ENCODE measurements around the gene HMCES.

HMCES gene

DNA sequence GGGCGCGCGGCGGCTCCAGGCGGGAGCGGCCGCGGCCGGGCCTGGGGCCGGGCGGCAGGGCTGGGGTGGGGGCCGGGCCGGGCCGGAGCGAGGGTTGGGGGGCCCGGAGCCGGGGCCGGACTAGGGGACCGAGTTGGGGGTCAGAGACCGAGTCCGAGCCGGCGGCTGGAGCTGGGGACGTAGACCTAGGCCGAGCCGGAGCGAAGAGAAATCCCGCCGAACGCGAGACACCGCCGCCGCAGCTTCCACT is 37.3 kb downstream of the HMCES start:
- FAIRE-seq (no peak), DNase-seq (ENCODE audit: insufficient read length, low spot score) (no peak)
- 0 out of 2 replicates have a peak, but pooled peaks have one; percentile 99 for TF ChIP-seq POLR2AphosphoS5 (IDR thresholded peaks at IDR 0.05; ENCODE audit: low read depth, low read length)
- no peak for TF ChIP-seq TAF1 (IDR thresholded peaks at IDR 0.05; ENCODE audit: low read depth, low read length)
- TF ChIP-seq PAX5 (IDR thresholded peaks at IDR 0.05; ENCODE audit: insufficient read depth, low read length, severe bottlenecking): peak; percentile 1
- peak; percentile 99; the same call in 1 of the 2 replicates for TF ChIP-seq POLR2A (IDR thresholded peaks at IDR 0.05; ENCODE audit: low read depth, low read length)
- no peak for TF ChIP-seq POU2F2 (IDR thresholded peaks at IDR 0.05; ENCODE audit: low read depth, low read length)

DNA sequence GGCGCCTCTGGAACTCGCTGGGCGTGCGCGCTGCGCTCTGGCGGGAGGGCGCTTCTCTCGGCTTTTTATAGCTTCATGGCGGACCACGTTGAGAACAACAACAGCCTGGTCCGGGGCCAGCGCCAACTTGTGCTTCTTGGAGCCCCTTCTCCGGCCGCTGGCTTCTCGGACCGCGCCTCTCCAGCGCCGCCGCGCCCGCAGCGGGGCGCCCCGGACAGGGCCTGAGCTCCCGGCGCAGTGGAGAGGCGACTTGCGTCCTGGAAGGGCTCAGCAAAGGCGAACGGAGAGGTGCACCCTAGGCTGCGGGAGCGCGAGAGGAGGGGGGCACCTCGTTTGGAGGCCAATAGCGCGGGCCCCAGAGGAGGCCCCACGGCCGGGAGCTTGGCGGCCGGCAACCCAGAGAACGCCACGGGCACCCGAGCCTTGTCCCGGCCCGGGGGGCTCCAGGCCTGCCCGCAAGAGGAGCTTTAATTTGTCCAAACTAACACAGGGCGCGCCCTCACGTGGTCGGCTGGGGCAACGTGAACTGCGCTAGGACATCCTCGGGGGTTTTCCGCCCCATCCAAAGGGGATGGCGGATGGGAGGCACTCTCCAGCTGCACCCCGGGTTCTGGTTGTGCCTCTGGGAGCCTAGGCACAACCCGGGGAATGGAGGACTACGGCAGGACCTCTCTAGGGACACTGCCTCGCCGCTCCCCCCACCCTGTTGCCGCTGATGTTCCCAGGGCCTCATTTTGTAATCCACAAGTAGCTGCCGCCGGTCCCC is 37.8 kb downstream of the HMCES start:
- TF ChIP-seq POLR2AphosphoS5 (IDR thresholded peaks at IDR 0.05; ENCODE audit: low read depth, low read length): no peak; the same call in none of the 2 replicates
- TF ChIP-seq SPI1 (IDR thresholded peaks at IDR 0.05; ENCODE audit: low read depth, low read length): no peak
- TF ChIP-seq POU2F2 (IDR thresholded peaks at IDR 0.05; ENCODE audit: low read depth, low read length): peak; percentile 97
- TF ChIP-seq TAF1 (IDR thresholded peaks at IDR 0.05; ENCODE audit: low read depth, low read length): peak; percentile 90
- DNase-seq (ENCODE audit: insufficient read length, low spot score) (peak; percentile 80), FAIRE-seq (peak; percentile 80)

DNA sequence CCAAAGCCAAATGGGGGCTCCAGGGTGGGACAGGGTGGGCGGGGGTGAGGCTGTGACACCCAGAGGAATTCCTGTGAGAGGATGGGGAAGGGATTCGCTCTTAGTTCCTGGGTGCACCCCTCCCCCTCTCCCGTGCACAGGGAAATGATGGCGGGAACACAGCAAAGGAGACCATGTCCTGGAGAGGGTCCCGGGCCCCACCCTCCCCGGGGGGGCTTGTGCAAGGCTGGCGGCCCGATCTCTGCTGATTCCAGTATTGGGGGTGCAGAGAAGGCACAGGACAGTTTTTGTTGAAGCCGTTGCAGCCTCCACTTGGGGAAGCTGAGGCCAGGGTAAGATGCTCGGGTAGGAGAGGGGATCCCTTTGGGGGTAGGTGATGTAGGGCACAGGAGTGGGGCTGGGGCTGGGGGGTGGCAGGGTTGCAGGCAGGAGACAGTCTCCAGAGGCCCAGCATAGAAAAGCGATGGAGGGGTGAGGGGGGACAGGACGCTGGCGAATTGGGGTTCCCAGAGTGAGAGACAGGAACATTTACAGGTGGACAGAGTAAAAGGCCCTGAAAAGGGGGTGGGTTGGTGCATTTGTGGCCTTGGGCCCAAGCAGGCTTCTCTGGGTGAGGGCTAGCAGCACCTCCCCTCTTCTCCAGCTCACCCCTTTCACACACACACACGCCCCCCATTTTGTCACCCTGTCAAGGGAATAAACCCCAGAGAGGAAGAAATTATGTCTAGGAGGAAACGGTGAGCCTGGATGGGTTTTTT is 38.5 kb downstream of the HMCES start:
- FAIRE-seq: no peak
- DNase-seq (ENCODE audit: insufficient read length, low spot score): no peak
- TF ChIP-seq SPI1 (IDR thresholded peaks at IDR 0.05; ENCODE audit: low read depth, low read length) (no peak), POLR2A (IDR thresholded peaks at IDR 0.05; ENCODE audit: low read depth, low read length) (no peak), PAX5 (IDR thresholded peaks at IDR 0.05; ENCODE audit: insufficient read depth, low read length, severe bottlenecking) (no peak), TAF1 (IDR thresholded peaks at IDR 0.05; ENCODE audit: low read depth, low read length) (no peak), POLR2AphosphoS5 (IDR thresholded peaks at IDR 0.05; ENCODE audit: low read depth, low read length) (no peak), POU2F2 (IDR thresholded peaks at IDR 0.05; ENCODE audit: low read depth, low read length) (no peak)

DNA sequence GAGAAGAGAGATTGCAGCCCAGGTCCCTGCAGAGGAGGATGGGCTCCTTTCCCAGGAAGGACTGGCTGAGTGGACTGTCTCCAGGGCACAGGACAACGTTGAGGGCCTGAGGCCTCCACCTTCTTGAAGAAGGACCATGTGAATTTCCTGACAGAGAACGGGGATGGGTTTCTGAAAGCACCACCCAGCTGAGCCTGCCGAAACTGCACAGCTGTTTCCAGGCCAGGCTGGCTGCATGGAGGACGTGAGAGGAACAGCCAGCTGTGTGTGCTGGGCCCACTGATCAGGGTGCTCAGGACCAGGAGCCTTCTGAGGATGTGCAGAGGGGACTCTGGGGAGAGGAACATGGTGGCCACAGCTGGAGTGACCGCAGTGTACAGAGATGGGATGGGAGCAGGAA is 39.2 kb downstream of the HMCES start:
- TF ChIP-seq TAF1 (IDR thresholded peaks at IDR 0.05; ENCODE audit: low read depth, low read length): no peak
- no peak for TF ChIP-seq POLR2AphosphoS5 (IDR thresholded peaks at IDR 0.05; ENCODE audit: low read depth, low read length)
- no peak for TF ChIP-seq POU2F2 (IDR thresholded peaks at IDR 0.05; ENCODE audit: low read depth, low read length)
- no peak for TF ChIP-seq SPI1 (IDR thresholded peaks at IDR 0.05; ENCODE audit: low read depth, low read length)
- no peak for TF ChIP-seq PAX5 (IDR thresholded peaks at IDR 0.05; ENCODE audit: insufficient read depth, low read length, severe bottlenecking)
- TF ChIP-seq POLR2A (IDR thresholded peaks at IDR 0.05; ENCODE audit: low read depth, low read length): no peak
- FAIRE-seq: peak; percentile 57
- DNase-seq (ENCODE audit: insufficient read length, low spot score): no peak

DNA sequence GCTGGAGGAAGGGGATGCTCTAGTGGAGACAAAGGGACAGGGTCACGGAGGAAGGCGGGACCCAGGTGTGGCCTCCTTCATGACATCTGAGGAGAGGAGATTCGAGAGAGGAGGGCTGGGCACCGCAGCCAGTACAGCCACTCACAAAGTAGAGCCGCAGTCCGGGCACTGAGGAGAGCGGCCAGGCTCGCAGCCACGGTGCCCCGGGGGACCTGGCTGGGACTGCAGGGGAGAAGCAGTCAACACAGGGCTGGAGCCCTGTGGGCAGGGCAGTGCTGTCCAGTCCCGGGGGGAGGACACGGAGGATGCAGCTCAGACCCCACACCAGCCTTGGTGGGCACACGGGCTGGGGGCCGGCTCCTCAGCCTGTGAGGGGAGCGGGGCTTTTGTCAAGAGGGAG is 40.3 kb downstream of the HMCES start:
- TF ChIP-seq POLR2A (IDR thresholded peaks at IDR 0.05; ENCODE audit: low read depth, low read length): no peak
- no peak for TF ChIP-seq POU2F2 (IDR thresholded peaks at IDR 0.05; ENCODE audit: low read depth, low read length)
- no peak for TF ChIP-seq SPI1 (IDR thresholded peaks at IDR 0.05; ENCODE audit: low read depth, low read length)
- no peak for TF ChIP-seq TAF1 (IDR thresholded peaks at IDR 0.05; ENCODE audit: low read depth, low read length)
- no peak for TF ChIP-seq PAX5 (IDR thresholded peaks at IDR 0.05; ENCODE audit: insufficient read depth, low read length, severe bottlenecking)
- no peak for TF ChIP-seq POLR2AphosphoS5 (IDR thresholded peaks at IDR 0.05; ENCODE audit: low read depth, low read length)
- no peak for DNase-seq (ENCODE audit: insufficient read length, low spot score)
- no peak for FAIRE-seq

DNA sequence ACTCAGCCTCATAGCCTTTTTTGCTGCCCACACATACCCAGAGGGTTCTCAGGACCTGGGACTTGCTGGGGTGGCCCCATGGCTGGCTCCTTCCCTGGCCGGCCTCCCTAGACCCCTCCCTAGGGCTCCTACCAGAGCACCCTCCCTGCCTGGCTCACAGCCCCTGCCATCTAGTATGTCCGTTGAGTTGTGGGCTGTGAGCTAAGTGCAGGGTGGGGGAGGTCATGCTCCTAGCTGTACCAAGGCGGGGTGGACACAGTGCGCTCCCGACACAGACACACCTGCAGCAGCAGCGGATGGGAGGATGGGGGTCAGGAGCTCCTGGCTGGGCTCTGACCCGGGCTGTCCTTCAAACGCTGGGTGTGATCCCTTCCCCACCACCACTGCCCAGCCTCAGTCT is 41.6 kb downstream of the HMCES start:
- no peak for FAIRE-seq
- no peak for DNase-seq (ENCODE audit: insufficient read length, low spot score)
- no peak for TF ChIP-seq POLR2A (IDR thresholded peaks at IDR 0.05; ENCODE audit: low read depth, low read length)

DNA sequence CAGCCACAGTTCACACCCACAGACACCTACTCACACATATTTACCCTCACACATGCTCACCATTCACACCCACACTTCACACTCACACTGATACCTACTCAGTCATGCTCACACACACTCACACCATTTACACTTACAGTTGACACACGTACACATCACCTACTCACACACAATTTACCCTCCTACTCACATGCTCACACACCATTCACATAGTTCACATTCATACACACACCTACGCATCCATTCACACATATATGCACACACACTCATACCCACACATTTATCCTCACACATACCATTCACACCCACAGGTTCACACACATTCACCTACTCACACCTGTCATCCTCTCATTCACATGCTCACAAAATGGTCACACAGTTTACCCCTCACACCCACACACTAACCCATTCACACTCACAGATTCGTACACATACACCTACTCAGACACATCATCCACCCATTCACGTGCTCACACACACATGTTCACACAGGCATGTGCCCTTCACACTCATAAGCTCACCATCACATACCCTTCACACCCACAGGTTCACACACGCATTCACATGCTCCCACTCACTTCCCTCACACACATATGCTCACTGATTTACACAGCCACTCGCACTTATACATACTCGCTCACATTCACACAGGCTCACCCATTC is 42.3 kb downstream of the HMCES start:
- no peak for FAIRE-seq
- TF ChIP-seq SPI1 (IDR thresholded peaks at IDR 0.05; ENCODE audit: low read depth, low read length) (no peak), POLR2A (IDR thresholded peaks at IDR 0.05; ENCODE audit: low read depth, low read length) (no peak), POLR2AphosphoS5 (IDR thresholded peaks at IDR 0.05; ENCODE audit: low read depth, low read length) (no peak), PAX5 (IDR thresholded peaks at IDR 0.05; ENCODE audit: insufficient read depth, low read length, severe bottlenecking) (no peak), TAF1 (IDR thresholded peaks at IDR 0.05; ENCODE audit: low read depth, low read length) (no peak), POU2F2 (IDR thresholded peaks at IDR 0.05; ENCODE audit: low read depth, low read length) (no peak)
- DNase-seq (ENCODE audit: insufficient read length, low spot score): no peak

DNA sequence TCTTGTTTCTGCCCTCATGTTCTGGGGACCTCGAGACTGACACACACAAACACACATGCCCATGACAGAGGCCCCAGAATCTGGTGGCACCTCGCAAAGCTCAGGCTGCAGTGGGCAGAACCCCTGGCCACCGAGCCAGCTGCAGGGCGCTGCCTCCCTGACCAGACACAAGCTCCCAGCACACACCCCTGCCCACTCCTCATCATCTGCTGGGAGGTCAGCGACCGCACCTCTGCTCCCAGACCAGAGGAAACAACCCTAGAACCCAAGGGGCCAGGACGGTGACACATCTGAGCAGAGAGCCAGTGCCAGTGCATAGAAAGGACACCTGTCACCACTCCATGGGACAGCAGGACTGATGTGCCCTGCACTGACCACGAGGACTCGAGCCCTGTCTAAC is 43.2 kb downstream of the HMCES start:
- no peak for TF ChIP-seq POU2F2 (IDR thresholded peaks at IDR 0.05; ENCODE audit: low read depth, low read length)
- no peak for TF ChIP-seq SPI1 (IDR thresholded peaks at IDR 0.05; ENCODE audit: low read depth, low read length)
- no peak for TF ChIP-seq POLR2A (IDR thresholded peaks at IDR 0.05; ENCODE audit: low read depth, low read length)
- no peak for DNase-seq (ENCODE audit: insufficient read length, low spot score)
- FAIRE-seq: no peak

DNA sequence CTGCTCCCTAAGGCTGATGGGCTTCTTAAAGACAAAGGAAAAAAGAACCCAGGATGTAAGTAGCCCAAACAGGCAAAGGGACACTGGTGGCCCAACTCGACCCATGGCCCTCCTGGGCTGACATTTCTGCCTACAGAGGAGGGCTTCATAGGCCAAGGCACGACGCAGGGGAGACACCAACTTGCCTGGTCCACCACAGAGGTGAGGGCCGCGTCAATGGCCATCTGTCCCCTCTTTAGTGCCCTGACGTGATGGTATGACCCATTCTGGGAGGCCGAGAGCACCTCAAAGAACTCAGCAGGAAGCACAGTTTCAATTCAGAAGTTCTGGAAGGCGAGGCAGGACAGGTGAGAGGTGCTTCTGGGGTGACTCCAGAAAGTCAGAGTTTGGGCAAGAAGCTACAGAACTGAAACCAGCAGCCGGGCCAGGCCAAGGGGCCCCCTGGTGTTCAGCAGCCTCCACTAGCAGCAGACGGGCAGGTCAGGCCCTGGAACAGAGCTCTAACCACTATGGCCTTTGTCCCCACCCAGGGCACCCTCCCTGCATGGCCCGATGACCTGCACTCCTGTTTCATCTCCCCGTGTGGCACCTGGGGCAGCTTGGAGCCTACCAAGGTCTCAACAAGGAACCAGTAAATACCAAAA is 45.1 kb downstream of the HMCES start:
- peak; percentile 77 for DNase-seq (ENCODE audit: insufficient read length, low spot score)
- FAIRE-seq: peak; percentile 50

More for the DNA sequence above, 45.1 kb downstream of the HMCES start:
- TF ChIP-seq POLR2AphosphoS5 (IDR thresholded peaks at IDR 0.05; ENCODE audit: low read depth, low read length) (no peak), POLR2A (IDR thresholded peaks at IDR 0.05; ENCODE audit: low read depth, low read length) (no peak), SPI1 (IDR thresholded peaks at IDR 0.05; ENCODE audit: low read depth, low read length) (0 out of 2 replicates have a peak, but pooled peaks have one; percentile 25), TAF1 (IDR thresholded peaks at IDR 0.05; ENCODE audit: low read depth, low read length) (no peak)
